GM12878 (cell line): ENCODE results near the gene WHAMM.

ENCODE experiments used
- ATF3 ChIP-seq: IDR thresholded peaks from 2 replicates; pipeline ENCODE4 v1.6.1; 2011; ENCODE audit warnings: low read depth, mild to moderate bottlenecking, low read length, moderate library complexity, borderline replicate concordance; ENCODE audit errors: extremely low read depth
- BHLHE40 ChIP-seq, 2 experiments: fragments of 450-650 bp in 1 of 2; IDR thresholded peaks; 2 replicates each; pipeline ENCODE4 v1.6.1; 2011 to 2017; ENCODE audit warnings: low read depth in 2 of 2, borderline replicate concordance in 1 of 2, improper control_type of control experiment in 1 of 2, low read length in 1 of 2, mild to moderate bottlenecking in 1 of 2
- FOXK2 ChIP-seq: fragments of 450-650 bp; IDR thresholded peaks from 2 replicates; pipeline ENCODE4 v1.6.1; 2017; ENCODE audit warnings: mild to moderate bottlenecking, moderate library complexity
- SIN3A ChIP-seq: IDR thresholded peaks from 2 replicates; pipeline ENCODE4 v1.6.1; 2012; ENCODE audit warnings: low read depth, low read length, improper control_type of control experiment
- SMAD1 ChIP-seq: fragments of 450-650 bp; IDR thresholded peaks from 2 replicates; pipeline ENCODE4 v1.6.1; 2018; ENCODE audit warnings: mild to moderate bottlenecking, low read depth; ENCODE audit not compliant: partially characterized antibody
- TF ChIP-seq, protein P1 (sequence below), 3 experiments: IDR thresholded peaks in 2 of 3; conservative IDR thresholded peaks in 1 of 3; 2 replicates each; pipeline ENCODE4 v1.5.1; 2011; ENCODE audit warnings: low read depth in 3 of 3, low read length in 3 of 3, mild to moderate bottlenecking in 3 of 3, control low read depth in 2 of 3, moderate library complexity in 2 of 3, inconsistent platforms in 1 of 3, mixed read lengths in 1 of 3; ENCODE audit not compliant: control insufficient read depth in 2 of 3, insufficient read depth in 1 of 3; ENCODE audit errors: extremely low read depth in 1 of 3
- TF ChIP-seq, protein P2 (sequence below): IDR thresholded peaks from 2 replicates; pipeline ENCODE4 v1.6.1; 2012; ENCODE audit warnings: low read length, inconsistent platforms

DNA sequence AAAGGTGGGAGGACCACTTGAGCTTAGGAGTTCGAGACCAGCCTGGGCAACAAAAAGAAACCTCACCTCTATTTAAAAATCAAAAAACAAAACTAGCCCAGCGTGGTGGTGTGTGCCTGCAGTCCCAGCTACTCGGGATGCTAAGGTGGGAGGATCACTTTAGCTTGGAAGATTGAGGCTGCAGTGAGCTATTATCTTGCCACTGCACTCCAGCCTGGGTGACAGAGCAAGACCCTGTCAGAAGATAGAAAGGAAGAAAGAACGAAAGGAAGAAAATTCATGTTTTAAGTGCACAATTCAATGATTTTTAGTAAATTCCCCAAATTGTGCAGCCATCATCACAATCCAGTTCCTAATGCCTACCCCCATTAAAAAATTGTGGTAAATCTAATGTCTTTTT, 11.3 kb upstream of the WHAMM start:
- TF ChIP-seq, protein P1, sequence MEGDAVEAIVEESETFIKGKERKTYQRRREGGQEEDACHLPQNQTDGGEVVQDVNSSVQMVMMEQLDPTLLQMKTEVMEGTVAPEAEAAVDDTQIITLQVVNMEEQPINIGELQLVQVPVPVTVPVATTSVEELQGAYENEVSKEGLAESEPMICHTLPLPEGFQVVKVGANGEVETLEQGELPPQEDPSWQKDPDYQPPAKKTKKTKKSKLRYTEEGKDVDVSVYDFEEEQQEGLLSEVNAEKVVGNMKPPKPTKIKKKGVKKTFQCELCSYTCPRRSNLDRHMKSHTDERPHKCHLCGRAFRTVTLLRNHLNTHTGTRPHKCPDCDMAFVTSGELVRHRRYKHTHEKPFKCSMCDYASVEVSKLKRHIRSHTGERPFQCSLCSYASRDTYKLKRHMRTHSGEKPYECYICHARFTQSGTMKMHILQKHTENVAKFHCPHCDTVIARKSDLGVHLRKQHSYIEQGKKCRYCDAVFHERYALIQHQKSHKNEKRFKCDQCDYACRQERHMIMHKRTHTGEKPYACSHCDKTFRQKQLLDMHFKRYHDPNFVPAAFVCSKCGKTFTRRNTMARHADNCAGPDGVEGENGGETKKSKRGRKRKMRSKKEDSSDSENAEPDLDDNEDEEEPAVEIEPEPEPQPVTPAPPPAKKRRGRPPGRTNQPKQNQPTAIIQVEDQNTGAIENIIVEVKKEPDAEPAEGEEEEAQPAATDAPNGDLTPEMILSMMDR (IDR thresholded peaks at IDR 0.05 in 2 of 3, conservative IDR thresholded peaks at IDR 0.05 in 1 of 3; ENCODE audit: control insufficient read depth in 2 of 3, extremely low read depth in 1 of 3, insufficient read depth in 1 of 3, low read depth in 3 of 3, low read length in 3 of 3): no peak
- TF ChIP-seq FOXK2 (no peak), SMAD1 (no peak), ATF3 (no peak), SIN3A (no peak), BHLHE40 (IDR thresholded peaks at IDR 0.05; ENCODE audit: borderline replicate concordance in 1 of 2, low read depth in 2 of 2, low read length in 1 of 2) (no peak)
- TF ChIP-seq, protein P2, sequence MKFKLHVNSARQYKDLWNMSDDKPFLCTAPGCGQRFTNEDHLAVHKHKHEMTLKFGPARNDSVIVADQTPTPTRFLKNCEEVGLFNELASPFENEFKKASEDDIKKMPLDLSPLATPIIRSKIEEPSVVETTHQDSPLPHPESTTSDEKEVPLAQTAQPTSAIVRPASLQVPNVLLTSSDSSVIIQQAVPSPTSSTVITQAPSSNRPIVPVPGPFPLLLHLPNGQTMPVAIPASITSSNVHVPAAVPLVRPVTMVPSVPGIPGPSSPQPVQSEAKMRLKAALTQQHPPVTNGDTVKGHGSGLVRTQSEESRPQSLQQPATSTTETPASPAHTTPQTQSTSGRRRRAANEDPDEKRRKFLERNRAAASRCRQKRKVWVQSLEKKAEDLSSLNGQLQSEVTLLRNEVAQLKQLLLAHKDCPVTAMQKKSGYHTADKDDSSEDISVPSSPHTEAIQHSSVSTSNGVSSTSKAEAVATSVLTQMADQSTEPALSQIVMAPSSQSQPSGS: no peak
